ENCODE measurements around the gene CDK6.

DNA sequence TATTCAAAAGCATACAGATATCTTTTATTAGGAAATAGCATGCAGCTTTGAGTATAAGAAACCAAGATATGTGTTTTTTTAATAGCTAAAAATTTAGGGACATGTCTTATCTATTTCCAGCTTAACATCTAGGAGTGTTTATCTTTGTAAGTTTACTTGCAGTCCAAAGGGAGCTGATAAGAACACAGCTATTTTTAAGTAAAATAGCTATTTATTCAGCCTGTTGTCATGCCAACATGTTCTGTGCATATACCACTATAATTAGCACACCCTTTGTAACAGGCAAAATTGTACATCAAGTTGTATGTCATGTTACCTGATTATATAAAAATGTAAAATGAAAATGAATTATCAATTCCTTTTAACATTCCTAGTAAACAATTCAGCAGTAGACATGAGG lies 275.8 kb downstream of the CDK6 start:
- TF ChIP-seq EZH2phosphoT487 (IDR thresholded peaks at IDR 0.05; ENCODE audit: insufficient read depth, low read depth), result no peak
- TF ChIP-seq EZH2 (IDR thresholded peaks at IDR 0.05; ENCODE audit: insufficient read depth, poor library complexity, severe bottlenecking), result no peak

Data from GM23248 (cell line).